Measurements from ENCODE around the gene JPH3. TPM values are rescaled to one million over a fixed set of nuclear protein-coding genes. Genes with fewer than 3 reads are reported as not detected.

JPH3 gene
- polyA plus RNA-seq, 3 donors = not detected

DNA sequence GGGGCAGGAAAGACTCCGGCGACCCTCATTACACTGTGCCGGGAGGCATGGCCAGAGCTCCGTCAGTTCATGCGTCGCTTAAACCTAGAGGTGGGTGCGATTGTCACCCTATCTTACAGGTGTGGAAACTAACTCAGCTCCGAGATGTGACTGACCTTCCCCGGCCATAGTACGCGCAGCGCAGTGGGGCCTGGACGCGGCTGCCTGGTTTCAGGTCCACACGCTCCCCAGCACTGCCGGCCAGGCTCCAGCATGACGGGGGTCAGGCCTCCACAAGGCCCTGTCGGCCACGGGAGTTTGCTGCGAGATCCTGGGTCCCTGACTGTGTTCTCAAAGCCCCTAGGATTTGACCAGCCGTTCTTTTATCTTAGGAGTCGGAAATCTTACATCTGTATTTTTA is 34.4 kb downstream of the JPH3 start:
- H3K27me3 Mint-ChIP-seq (ENCODE audit: low read depth in 3 of 3) = peaks cover 17 to 30% (median 19%) of the 10 kb centered on the region in 3 donors
- peaks cover 12% of the 10 kb centered on the region for H3K4me1 Mint-ChIP-seq
- Histone ChIP-seq H3K27me3 (ENCODE audit: control insufficient read depth in 2 of 2, insufficient read depth in 2 of 2, low read length in 2 of 2) (no peaks in the 10 kb centered on the region), H3K4me1 (ENCODE audit: control insufficient read depth in 1 of 2, insufficient read depth in 2 of 2, low read length in 2 of 2) (peaks cover 5 to 11% of the 10 kb centered on the region in 2 donors), H3K36me3 (replicated peaks in 1 of 2; ENCODE audit: control insufficient read depth in 1 of 2, insufficient read depth in 2 of 2, low read length in 2 of 2) (no peaks in the 10 kb centered on the region), H3K79me2 (ENCODE audit: insufficient read depth, low read length) (no peaks in the 10 kb centered on the region), H4K20me1 (ENCODE audit: insufficient read depth, low read length) (no peaks in the 10 kb centered on the region), H3K4me2 (replicated peaks; ENCODE audit: extremely low read depth, low read length, poor library complexity, severe bottlenecking) (no peak overlapping the region), H2AFZ (ENCODE audit: insufficient read depth, low read depth, low read length, poor library complexity, severe bottlenecking) (no peak overlapping the region), H3K4me3 (replicated peaks in 1 of 3; ENCODE audit: low read depth in 2 of 3, low read length in 3 of 3) (no peak overlapping the region), H3K9ac (ENCODE audit: insufficient read depth, low read length, poor library complexity, severe bottlenecking) (no peak overlapping the region), H3K9me3 (replicated peaks in 1 of 2; ENCODE audit: control insufficient read depth in 1 of 2, insufficient read depth in 1 of 2, low read length in 2 of 2) (no peaks in the 10 kb centered on the region), H3K27ac (ENCODE audit: low read depth in 1 of 2, low read length in 2 of 2) (no peak overlapping the region)
- intact Hi-C loops (cut with micrococcal nuclease) = loop anchor here in 1 of 2 donors (2.0 to 10.0 kb wide), 3 partner anchors 86 to 432 kb away; no protein-coding TSS in a partner anchor
- no peak for DNase-seq
- no peak overlapping the region for H3K4me3 Mint-ChIP-seq
- H3K9me3 Mint-ChIP-seq = peaks cover 0 to 2% (median 0%) of the 10 kb centered on the region in 7 donors
- no peak overlapping the region for H3K27ac Mint-ChIP-seq
- TF ChIP-seq, protein P1, sequence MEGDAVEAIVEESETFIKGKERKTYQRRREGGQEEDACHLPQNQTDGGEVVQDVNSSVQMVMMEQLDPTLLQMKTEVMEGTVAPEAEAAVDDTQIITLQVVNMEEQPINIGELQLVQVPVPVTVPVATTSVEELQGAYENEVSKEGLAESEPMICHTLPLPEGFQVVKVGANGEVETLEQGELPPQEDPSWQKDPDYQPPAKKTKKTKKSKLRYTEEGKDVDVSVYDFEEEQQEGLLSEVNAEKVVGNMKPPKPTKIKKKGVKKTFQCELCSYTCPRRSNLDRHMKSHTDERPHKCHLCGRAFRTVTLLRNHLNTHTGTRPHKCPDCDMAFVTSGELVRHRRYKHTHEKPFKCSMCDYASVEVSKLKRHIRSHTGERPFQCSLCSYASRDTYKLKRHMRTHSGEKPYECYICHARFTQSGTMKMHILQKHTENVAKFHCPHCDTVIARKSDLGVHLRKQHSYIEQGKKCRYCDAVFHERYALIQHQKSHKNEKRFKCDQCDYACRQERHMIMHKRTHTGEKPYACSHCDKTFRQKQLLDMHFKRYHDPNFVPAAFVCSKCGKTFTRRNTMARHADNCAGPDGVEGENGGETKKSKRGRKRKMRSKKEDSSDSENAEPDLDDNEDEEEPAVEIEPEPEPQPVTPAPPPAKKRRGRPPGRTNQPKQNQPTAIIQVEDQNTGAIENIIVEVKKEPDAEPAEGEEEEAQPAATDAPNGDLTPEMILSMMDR (IDR thresholded peaks at IDR 0.05) = no peak
- WGBS (ENCODE audit: insufficient coverage) = 91% methylated on average over 22 of the region's 22 CpGs
- H3K36me3 Mint-ChIP-seq = no peaks in the 10 kb centered on the region

DNA sequence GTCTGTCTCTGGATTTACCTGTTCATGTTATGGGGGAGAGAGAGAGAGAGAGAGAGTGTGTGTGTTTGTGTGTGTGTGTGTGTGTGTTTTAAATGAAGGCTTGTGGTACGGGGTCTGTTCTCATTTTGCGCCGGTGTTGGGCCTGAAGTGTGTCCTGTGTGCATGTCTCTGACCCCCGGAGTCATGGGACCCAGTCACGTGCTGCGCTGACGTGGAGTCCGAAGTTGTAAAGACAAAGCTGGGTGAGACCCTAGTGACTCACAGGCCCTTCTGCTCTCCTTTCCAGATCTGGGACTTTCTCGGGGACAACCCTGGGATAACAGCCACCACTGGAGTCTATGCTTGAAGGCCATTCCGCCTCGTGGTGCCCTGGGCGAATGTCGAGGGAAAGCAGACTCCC is 35.0 kb downstream of the JPH3 start:
- H3K9me3 Mint-ChIP-seq = peaks cover 0 to under 1% (median 0%) of the 10 kb centered on the region in 7 donors
- no peaks in the 10 kb centered on the region for H3K36me3 ChIP-seq (replicated peaks in 1 of 2; ENCODE audit: control insufficient read depth in 1 of 2, insufficient read depth in 2 of 2, low read length in 2 of 2)
- peaks cover 12% of the 10 kb centered on the region for H3K4me1 Mint-ChIP-seq
- no peak overlapping the region for H3K27ac ChIP-seq (ENCODE audit: low read depth in 1 of 2, low read length in 2 of 2)
- H3K27ac Mint-ChIP-seq = no peak overlapping the region
- no peak overlapping the region for H3K4me2 ChIP-seq (replicated peaks; ENCODE audit: extremely low read depth, low read length, poor library complexity, severe bottlenecking)
- DNase-seq = no peak
- peaks cover 15 to 25% (median 15%) of the 10 kb centered on the region in 3 donors for H3K27me3 Mint-ChIP-seq (ENCODE audit: low read depth in 3 of 3)
- no peak overlapping the region for H3K4me3 ChIP-seq (replicated peaks in 1 of 3; ENCODE audit: low read depth in 2 of 3, low read length in 3 of 3)
- H3K9me3 ChIP-seq (replicated peaks in 1 of 2; ENCODE audit: control insufficient read depth in 1 of 2, insufficient read depth in 1 of 2, low read length in 2 of 2) = no peaks in the 10 kb centered on the region
- H3K4me1 ChIP-seq (ENCODE audit: control insufficient read depth in 1 of 2, insufficient read depth in 2 of 2, low read length in 2 of 2) = peaks cover 5 to 11% of the 10 kb centered on the region in 2 donors
- WGBS (ENCODE audit: insufficient coverage) = 96% methylated on average over 13 of the region's 13 CpGs
- H3K4me3 Mint-ChIP-seq = no peak overlapping the region
- intact Hi-C loops (cut with micrococcal nuclease) = loop anchor here in 1 of 2 donors (2.0 to 10.0 kb wide), 3 partner anchors 87 to 433 kb away; no protein-coding TSS in a partner anchor
- no peaks in the 10 kb centered on the region for H3K27me3 ChIP-seq (ENCODE audit: control insufficient read depth in 2 of 2, insufficient read depth in 2 of 2, low read length in 2 of 2)
- TF ChIP-seq, protein P1 (IDR thresholded peaks at IDR 0.05) = no peak
- H4K20me1 ChIP-seq (ENCODE audit: insufficient read depth, low read length) = no peaks in the 10 kb centered on the region
- H2AFZ ChIP-seq (ENCODE audit: insufficient read depth, low read depth, low read length, poor library complexity, severe bottlenecking) = no peak overlapping the region
- H3K9ac ChIP-seq (ENCODE audit: insufficient read depth, low read length, poor library complexity, severe bottlenecking) = no peak overlapping the region
- no peaks in the 10 kb centered on the region for H3K79me2 ChIP-seq (ENCODE audit: insufficient read depth, low read length)
- no peaks in the 10 kb centered on the region for H3K36me3 Mint-ChIP-seq
